HepG2 (cell line): ENCODE data around the gene HLA-C. TPM values are rescaled to one million over a fixed set of nuclear protein-coding genes. Genes with fewer than 3 reads are reported as not detected.

Experiments used
- ATAC-seq: fragments of 200-7000 bp; cut with Tn5 transposase; 3 replicates; pipeline ENCODE4 v1.9.1; 2020; ENCODE audit warnings: mild to moderate bottlenecking, moderate library complexity
- BruUV-seq: library from RNA; stranded (reverse); fragments of 400-500 nt; replicated peaks from 2 replicates; lab custom pipeline; 2021; lab: Mats Ljungman, UMichigan
- CTCF ChIA-PET: fragments of 300-600 bp; formaldehyde crosslinking; extraction: SDS; loops from one replicate; lab custom pipeline; 2021; ENCODE audit warnings: low total read pairs, inconsistent platforms, low intra/inter-chr PET ratio; lab: Yijun Ruan, JAX
- POLR2A ChIA-PET: fragments of 350-600 bp; sonication (Branson Sonifier 250); formaldehyde crosslinking; loops from one replicate; lab custom pipeline; 2020; ENCODE audit warnings: antibody characterized with exemption, inconsistent platforms; lab: Yijun Ruan, JAX
- DNase-seq: peaks from one replicate; pipeline ENCODE4 v3.0.0-alpha.2; 2015; ENCODE audit warnings: low spot score
- FAIRE-seq: peaks from 3 replicates; lab custom pipeline; 2011; peaks lifted over from hg19 to GRCh38; lab: Jason Lieb, UNC
- H2AFZ ChIP-seq: one replicate; pipeline ENCODE4 v1.6.1; 2011; ENCODE audit warnings: low read length, inconsistent platforms
- H3K27ac ChIP-seq: fragments of 300-600 bp; 3 replicates; pipeline ENCODE4 v1.8.0; 2011; ENCODE audit warnings: mixed run types, mild to moderate bottlenecking, mixed read lengths, low read length, inconsistent platforms; ENCODE audit not compliant: insufficient read depth; ENCODE audit errors: extremely low read length
- H3K27me3 ChIP-seq, 2 experiments: fragments of 200-600 bp in 1 of 2; 2 replicates in 1 of 2; 3 replicates in 1 of 2; pipeline versions ENCODE4 v1.6.0 to v1.8.0; 2011; ENCODE audit warnings: low read length in 2 of 2, mild to moderate bottlenecking in 2 of 2, moderate library complexity in 2 of 2, inconsistent platforms in 1 of 2; ENCODE audit not compliant: insufficient read depth in 2 of 2, control insufficient read depth in 1 of 2
- H3K36me3 ChIP-seq, 2 experiments: fragments of 200-600 bp in 1 of 2; replicated peaks in 1 of 2; 2 replicates in 1 of 2; 3 replicates in 1 of 2; pipeline versions ENCODE4 v1.5.1 to v1.8.0; 2011; ENCODE audit warnings: low read length in 2 of 2, inconsistent platforms in 1 of 2; ENCODE audit not compliant: insufficient read depth in 2 of 2, control insufficient read depth in 1 of 2
- H3K4me1 ChIP-seq: 2 replicates; pipeline ENCODE4 v1.5.1; 2012; ENCODE audit warnings: low read length, inconsistent platforms; ENCODE audit not compliant: insufficient read depth
- H3K4me2 ChIP-seq: 2 replicates; pipeline ENCODE4 v1.6.0; 2011; ENCODE audit warnings: low read depth, low read length, inconsistent platforms
- H3K4me3 ChIP-seq, 3 experiments: fragments of 200-600 bp in 1 of 3; sonication (generic), shearing (Covaris generic) in 1 of 3; replicated peaks in 1 of 3; 2 replicates each; pipeline ENCODE4 v1.5.1; 2011 to 2016; ENCODE audit warnings: low read length in 3 of 3, inconsistent platforms in 2 of 3, low read depth in 2 of 3, mild to moderate bottlenecking in 2 of 3, control low read depth in 1 of 3, mixed read lengths in 1 of 3; ENCODE audit not compliant: insufficient read depth in 1 of 3
- H3K79me2 ChIP-seq: one replicate; pipeline ENCODE4 v1.6.1; 2011; ENCODE audit warnings: low read length, inconsistent platforms; ENCODE audit not compliant: insufficient read depth
- H3K9ac ChIP-seq: 2 replicates; pipeline ENCODE4 v1.6.0; 2011; ENCODE audit warnings: mild to moderate bottlenecking, low read depth, low read length, inconsistent platforms; ENCODE audit not compliant: insufficient read depth
- H3K9me3 ChIP-seq: 2 replicates; pipeline ENCODE4 v1.5.1; 2012; ENCODE audit warnings: mild to moderate bottlenecking, low read length
- H4K20me1 ChIP-seq: 2 replicates; pipeline ENCODE4 v1.6.0; 2011; ENCODE audit warnings: inconsistent platforms, mild to moderate bottlenecking, low read length, moderate library complexity; ENCODE audit not compliant: insufficient read depth
- GPN1 ChIP-seq: sonication (generic); formaldehyde crosslinking; IDR thresholded peaks from 2 replicates; pipeline ENCODE4 v1.5.1; 2020; ENCODE audit warnings: missing genetic modification reagents, borderline replicate concordance
- HMGXB4 ChIP-seq, 2 experiments: sonication (generic) in 1 of 2; formaldehyde crosslinking in 1 of 2; IDR thresholded peaks; 2 replicates each; pipeline versions ENCODE4 v1.4.0 to v1.6.1; 2018 to 2020; ENCODE audit warnings: missing genetic modification reagents in 2 of 2, borderline replicate concordance in 1 of 2, low read depth in 1 of 2, mild to moderate bottlenecking in 1 of 2, missing biosample characterization in 1 of 2
- RNF219 ChIP-seq: sonication (generic); formaldehyde crosslinking; IDR thresholded peaks from 2 replicates; pipeline ENCODE4 v1.5.0; 2020; ENCODE audit warnings: mild to moderate bottlenecking, missing genetic modification reagents
- ZFAT ChIP-seq: sonication (generic); formaldehyde crosslinking; conservative IDR thresholded peaks from 2 replicates; pipeline ENCODE4 v1.8.1; 2023; ENCODE audit warnings: missing genetic modification reagents, inconsistent platforms
- ZNF432 ChIP-seq: sonication (generic); formaldehyde crosslinking; IDR thresholded peaks from 2 replicates; pipeline ENCODE4 v1.5.0; 2020; ENCODE audit warnings: missing genetic modification reagents, mild to moderate bottlenecking, borderline replicate concordance
- WGBS: methylation state at CpG from one replicate; pipeline ENCODE4 v1.1.6; 2017; ENCODE audit warnings: low lambda C conversion rate; 5-methylcytosine and 5-hydroxymethylcytosine counted together
- in situ Hi-C: cut with HindIII; loops from 2 replicates; pipeline ENCODE4 v1.10.0; 2017; ENCODE audit warnings: low pct_unique_long_range_greater_than_20kb; ENCODE audit not compliant: extremely low pct_ligation_motif_present
- intact Hi-C: fragments of 100-400 bp; cut with micrococcal nuclease; formaldehyde crosslinking; loops from one replicate; pipeline ENCODE4 v1.10.0; 2022; ENCODE audit not compliant: unreplicated experiment
- polyA plus RNA-seq, 8 experiments: library from polyadenylated mRNA; depleted of rRNA in 3 of 8; stranded (reverse) in 7 of 8; unstranded in 1 of 8; fragments of >200 nt; fragmentation: Illumina TruSeq in 4 of 8; extraction: Trizol in 4 of 8; gene quantifications; 2 replicates each; pipeline versions ENCODE4 v1.2.1 to v1.2.3, GENCODE V29; 2011 to 2016; ENCODE audit warnings: low read depth in 4 of 8, missing spikeins in 1 of 8, mixed read lengths in 1 of 8; ENCODE audit not compliant: insufficient read depth in 1 of 8
- total RNA-seq, 5 experiments: library from RNA; depleted of rRNA; stranded (reverse); fragments of >200 nt; fragmentation: Illumina TruSeq; extraction: Trizol; gene quantifications; 2 replicates each; pipeline ENCODE4 v1.2.3, GENCODE V29; 2016; ENCODE audit warnings: low read depth in 1 of 5

Gene HLA-C
- total and polyA plus RNA-seq, 2 of the 13 experiments (the other 11 are each of a cell fraction or from before 2014, with no cell fraction given), result 77.1 to 155 TPM

GRCh38 chr6:31225735-31226134 lies 46.2 kb downstream of the HLA-C start:
- no peaks in the 10 kb centered on the region for H3K36me3 ChIP-seq
- ATAC-seq (no peak), FAIRE-seq (no peak), DNase-seq (no peak)
- H4K20me1 ChIP-seq, result no peaks in the 10 kb centered on the region
- peaks cover 1 to 17% of the 10 kb centered on the region in 2 experiments; a peak in 3 of 5 replicates for H3K27me3 ChIP-seq
- BruUV-seq, result no TSS peak
- CTCF ChIA-PET, result no interaction called here
- H2AFZ ChIP-seq, result no peak overlapping the region
- H3K9ac ChIP-seq, result no peak overlapping the region
- WGBS, result 31% methylated on average over 7 of the region's 7 CpGs
- POLR2A ChIA-PET, result no interaction called here
- no peaks in the 10 kb centered on the region for H3K79me2 ChIP-seq
- no peak overlapping the region for H3K4me2 ChIP-seq
- H3K4me1 ChIP-seq, result no peaks in the 10 kb centered on the region
- H3K9me3 ChIP-seq, result no peaks in the 10 kb centered on the region
- H3K4me3 ChIP-seq, result no peak overlapping the region
- intact Hi-C loops (no loop called here), in situ Hi-C loops (no loop called here)
- no peak overlapping the region for H3K27ac ChIP-seq
- TF ChIP-seq ZNF432 (CRISPR knock-in tag), result no peak
- TF ChIP-seq RNF219, result no peak
- TF ChIP-seq GPN1 (CRISPR knock-in tag), result no peak
- TF ChIP-seq HMGXB4 (CRISPR knock-in tag; IDR thresholded peaks at IDR 0.05; ENCODE audit: borderline replicate concordance in 1 of 2, low read depth in 1 of 2), result no peak
- no peak for TF ChIP-seq ZFAT (CRISPR knock-in tag)
